IPS-20b (cell line): ENCODE measurements around the gene KIF26B.

Source experiments
- H3K27ac ChIP-seq: one replicate; pipeline ENCODE4 v1.5.1; 2013; ENCODE audit warnings: low read length
- H3K27me3 ChIP-seq: 2 replicates; pipeline ENCODE4 v1.6.1; 2013; ENCODE audit warnings: mild to moderate bottlenecking, low read length, inconsistent platforms; ENCODE audit not compliant: insufficient read depth
- H3K36me3 ChIP-seq: 2 replicates; pipeline ENCODE4 v1.6.1; 2013; ENCODE audit warnings: low read depth, mild to moderate bottlenecking, inconsistent platforms, low read length, moderate library complexity; ENCODE audit not compliant: insufficient read depth
- H3K4me1 ChIP-seq: 2 replicates; pipeline ENCODE4 v1.6.1; 2013; ENCODE audit warnings: mild to moderate bottlenecking, control low read depth, inconsistent platforms, low read length, moderate library complexity; ENCODE audit not compliant: insufficient read depth
- H3K4me3 ChIP-seq: 2 replicates; pipeline ENCODE4 v1.5.1; 2013; ENCODE audit warnings: mild to moderate bottlenecking, low read length, inconsistent platforms
- H3K9ac ChIP-seq: 2 replicates; pipeline ENCODE4 v1.6.1; 2013; ENCODE audit warnings: low read depth, mild to moderate bottlenecking, inconsistent platforms, low read length, moderate library complexity
- H3K9me3 ChIP-seq: 2 replicates; pipeline ENCODE4 v1.6.1; 2013; ENCODE audit warnings: mild to moderate bottlenecking, low read depth, low read length, inconsistent platforms; ENCODE audit not compliant: insufficient read depth

Gene KIF26B

GRCh38 chr1:245489838-245490237 lies 335.1 kb downstream of the KIF26B start:
- no peak overlapping the region for H3K27ac ChIP-seq
- H3K9ac ChIP-seq = no peak overlapping the region
- no peaks in the 10 kb centered on the region for H3K9me3 ChIP-seq
- H3K4me3 ChIP-seq = no peak overlapping the region
- H3K36me3 ChIP-seq = no peaks in the 10 kb centered on the region
- H3K27me3 ChIP-seq = no peaks in the 10 kb centered on the region
- H3K4me1 ChIP-seq = peaks cover 6% of the 10 kb centered on the region; the same call in 1 of the 2 replicates

- Histone ChIP-seq H3K9me3 (no peaks in the 10 kb centered on the region), H3K4me3 (no peak overlapping the region), H3K9ac (no peak overlapping the region), H3K27me3 (no peaks in the 10 kb centered on the region), H3K27ac (no peak overlapping the region), H3K4me1 (peaks cover 6% of the 10 kb centered on the region; the same call in 1 of the 2 replicates), H3K36me3 (no peaks in the 10 kb centered on the region)
Observed at GRCh38 chr1:245493029-245493428, 338.2 kb downstream of the KIF26B start.

GRCh38 chr1:245495681-245496080 lies 340.9 kb downstream of the KIF26B start:
- H3K27me3 ChIP-seq = no peaks in the 10 kb centered on the region
- no peaks in the 10 kb centered on the region for H3K4me1 ChIP-seq
- H3K9me3 ChIP-seq = no peaks in the 10 kb centered on the region
- no peak overlapping the region for H3K9ac ChIP-seq
- H3K36me3 ChIP-seq = no peaks in the 10 kb centered on the region
- H3K27ac ChIP-seq = no peak overlapping the region
- no peak overlapping the region for H3K4me3 ChIP-seq

GRCh38 chr1:245500546-245500945 lies 345.8 kb downstream of the KIF26B start:
- no peaks in the 10 kb centered on the region for H3K36me3 ChIP-seq
- H3K9me3 ChIP-seq = no peaks in the 10 kb centered on the region
- no peaks in the 10 kb centered on the region for H3K27me3 ChIP-seq
- H3K9ac ChIP-seq = no peak overlapping the region
- H3K4me1 ChIP-seq = no peaks in the 10 kb centered on the region
- no peak overlapping the region for H3K27ac ChIP-seq
- H3K4me3 ChIP-seq = no peak overlapping the region

- Histone ChIP-seq H3K27ac (no peak overlapping the region), H3K9me3 (no peaks in the 10 kb centered on the region), H3K27me3 (no peaks in the 10 kb centered on the region), H3K4me3 (no peak overlapping the region), H3K9ac (no peak overlapping the region), H3K36me3 (no peaks in the 10 kb centered on the region), H3K4me1 (no peaks in the 10 kb centered on the region)
Observed at GRCh38 chr1:245501633-245502032, 346.8 kb downstream of the KIF26B start.

- H3K4me3 ChIP-seq = no peak overlapping the region
- no peaks in the 10 kb centered on the region for H3K9me3 ChIP-seq
- no peaks in the 10 kb centered on the region for H3K36me3 ChIP-seq
- no peaks in the 10 kb centered on the region for H3K4me1 ChIP-seq
- H3K27ac ChIP-seq = no peak overlapping the region
- no peak overlapping the region for H3K9ac ChIP-seq
- H3K27me3 ChIP-seq = no peaks in the 10 kb centered on the region
Observed at GRCh38 chr1:245503548-245503947, 348.8 kb downstream of the KIF26B start.

- H3K9me3 ChIP-seq = no peaks in the 10 kb centered on the region
- no peaks in the 10 kb centered on the region for H3K36me3 ChIP-seq
- H3K4me1 ChIP-seq = peaks cover 18% of the 10 kb centered on the region
- no peak overlapping the region for H3K4me3 ChIP-seq
- no peak overlapping the region for H3K27ac ChIP-seq
- H3K9ac ChIP-seq = no peak overlapping the region
- no peaks in the 10 kb centered on the region for H3K27me3 ChIP-seq
Observed at GRCh38 chr1:245510144-245510543, 355.4 kb downstream of the KIF26B start.

- no peak overlapping the region for H3K9ac ChIP-seq
- H3K36me3 ChIP-seq = no peaks in the 10 kb centered on the region
- no peak overlapping the region for H3K4me3 ChIP-seq
- peaks cover 18% of the 10 kb centered on the region for H3K4me1 ChIP-seq
- H3K27ac ChIP-seq = no peak overlapping the region
- no peaks in the 10 kb centered on the region for H3K27me3 ChIP-seq
- H3K9me3 ChIP-seq = no peaks in the 10 kb centered on the region
Observed at GRCh38 chr1:245512181-245512888, 357.6 kb downstream of the KIF26B start.

GRCh38 chr1:245512980-245513578 lies 358.3 kb downstream of the KIF26B start:
- H3K4me3 ChIP-seq = no peak overlapping the region
- peaks cover 18% of the 10 kb centered on the region for H3K4me1 ChIP-seq
- no peak overlapping the region for H3K9ac ChIP-seq
- no peaks in the 10 kb centered on the region for H3K36me3 ChIP-seq
- no peak overlapping the region for H3K27ac ChIP-seq
- H3K27me3 ChIP-seq = no peaks in the 10 kb centered on the region
- no peaks in the 10 kb centered on the region for H3K9me3 ChIP-seq

GRCh38 chr1:245516284-245516759 lies 361.5 kb downstream of the KIF26B start:
- Histone ChIP-seq H3K27ac (no peak overlapping the region), H3K27me3 (no peaks in the 10 kb centered on the region), H3K9ac (no peak overlapping the region), H3K9me3 (no peaks in the 10 kb centered on the region), H3K4me3 (no peak overlapping the region), H3K4me1 (peaks cover 10% of the 10 kb centered on the region), H3K36me3 (no peaks in the 10 kb centered on the region)

- H3K4me3 ChIP-seq = no peak overlapping the region
- no peaks in the 10 kb centered on the region for H3K36me3 ChIP-seq
Observed at GRCh38 chr1:245520611-245521010, 365.8 kb downstream of the KIF26B start.

GRCh38 chr1:245526141-245526540 lies 371.4 kb downstream of the KIF26B start:
- no peak overlapping the region for H3K4me3 ChIP-seq
- H3K9me3 ChIP-seq = no peaks in the 10 kb centered on the region
- no peaks in the 10 kb centered on the region for H3K4me1 ChIP-seq
- no peaks in the 10 kb centered on the region for H3K27me3 ChIP-seq
- no peak overlapping the region for H3K9ac ChIP-seq
- no peak overlapping the region for H3K27ac ChIP-seq
- no peaks in the 10 kb centered on the region for H3K36me3 ChIP-seq

More at GRCh38 chr1:245520611-245521010, 365.8 kb downstream of the KIF26B start:
- H3K9me3 ChIP-seq = no peaks in the 10 kb centered on the region
- no peak overlapping the region for H3K27ac ChIP-seq
- H3K9ac ChIP-seq = no peak overlapping the region
- no peaks in the 10 kb centered on the region for H3K27me3 ChIP-seq
- H3K4me1 ChIP-seq = no peaks in the 10 kb centered on the region
